GM21825 (cell line): ENCODE measurements around the gene MRPS2.
"Not testable (repeated sequence)": the region's sequence is repeated elsewhere in the genome, so short reads cannot be mapped to it uniquely, and the experiment has no call there.

Experiments used
- ATAC-seq: cut with Tn5 transposase; IDR thresholded peaks from one replicate; pipeline ENCODE4 v1.9.1; 2021; ENCODE audit warnings: mild to moderate bottlenecking, moderate library complexity; ENCODE audit not compliant: unreplicated experiment

The MRPS2 gene

GRCh38 chr9:135526730-135527571 lies 26.5 kb downstream of the MRPS2 start:
- no peak for ATAC-seq

DNA sequence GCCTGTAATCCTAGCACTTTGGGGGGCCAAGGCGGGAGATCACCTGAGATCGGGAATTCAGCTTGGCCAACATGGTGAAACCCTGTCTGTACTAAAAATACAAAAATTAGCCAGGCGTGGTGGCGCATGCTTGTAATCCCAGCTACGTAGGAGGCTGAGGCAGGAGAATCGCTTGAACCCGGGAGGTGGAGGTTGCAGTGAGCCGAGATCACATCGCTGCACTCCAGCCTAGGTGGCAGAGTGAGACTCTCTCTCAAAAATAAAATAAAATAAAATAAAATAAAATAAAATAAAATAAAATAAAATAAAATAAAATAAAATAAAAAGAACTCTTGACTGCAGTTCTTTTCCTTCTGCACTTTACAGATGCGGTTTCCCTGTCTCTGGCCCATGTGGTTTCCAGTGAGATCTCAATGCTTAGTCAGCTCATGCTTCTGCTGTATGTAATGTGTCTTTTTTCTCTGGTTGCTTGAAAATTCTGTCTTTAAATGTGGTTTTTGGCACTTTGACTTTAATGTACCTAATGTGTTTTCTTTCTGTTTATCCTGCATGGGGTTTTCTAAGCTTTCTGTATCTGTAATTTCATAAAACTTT lies 28.5 kb downstream of the MRPS2 start:
- not testable (repeated sequence) for ATAC-seq

DNA sequence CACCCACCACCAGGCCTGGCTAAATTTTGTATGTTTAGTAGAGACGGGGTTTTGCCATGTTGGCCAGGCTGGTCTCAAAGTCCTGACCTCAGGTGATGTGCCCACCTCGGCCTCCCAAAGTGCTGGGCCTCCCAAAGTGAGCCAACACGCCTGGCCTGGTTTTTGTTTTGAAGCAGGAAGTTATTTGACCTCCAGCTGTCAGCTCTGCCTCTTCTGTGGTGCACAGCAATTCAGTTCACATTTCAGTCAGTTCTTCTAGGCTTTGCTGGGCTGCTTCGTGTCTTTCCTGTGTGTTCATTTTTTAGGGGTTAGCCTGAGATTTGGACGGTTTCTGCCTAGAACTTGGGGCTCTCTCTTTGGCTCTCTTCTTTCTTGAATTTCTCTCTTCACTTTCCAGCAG lies 29.7 kb downstream of the MRPS2 start:
- no peak for ATAC-seq

- no peak for ATAC-seq
Measured at GRCh38 chr9:135531096-135531495, 30.6 kb downstream of the MRPS2 start.

DNA sequence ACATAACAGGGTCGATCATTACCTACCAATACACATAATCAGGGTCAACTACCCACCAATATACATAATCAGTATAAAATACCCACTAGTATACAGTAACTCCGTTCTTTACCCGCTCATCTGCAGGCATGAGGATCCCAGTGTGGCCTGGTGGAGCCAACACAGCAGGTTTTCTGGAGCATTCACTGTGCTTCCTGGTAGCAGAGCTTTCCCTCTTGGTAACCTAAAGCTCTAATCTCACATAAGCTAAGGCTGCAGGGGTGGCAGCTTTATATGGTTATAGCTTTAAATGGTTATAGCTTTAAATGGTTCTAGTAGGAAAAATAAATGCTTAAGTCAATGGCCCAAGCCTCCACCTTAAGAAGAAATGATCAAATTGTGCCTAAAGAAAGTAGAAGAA lies 32.6 kb downstream of the MRPS2 start:
- ATAC-seq = no peak

DNA sequence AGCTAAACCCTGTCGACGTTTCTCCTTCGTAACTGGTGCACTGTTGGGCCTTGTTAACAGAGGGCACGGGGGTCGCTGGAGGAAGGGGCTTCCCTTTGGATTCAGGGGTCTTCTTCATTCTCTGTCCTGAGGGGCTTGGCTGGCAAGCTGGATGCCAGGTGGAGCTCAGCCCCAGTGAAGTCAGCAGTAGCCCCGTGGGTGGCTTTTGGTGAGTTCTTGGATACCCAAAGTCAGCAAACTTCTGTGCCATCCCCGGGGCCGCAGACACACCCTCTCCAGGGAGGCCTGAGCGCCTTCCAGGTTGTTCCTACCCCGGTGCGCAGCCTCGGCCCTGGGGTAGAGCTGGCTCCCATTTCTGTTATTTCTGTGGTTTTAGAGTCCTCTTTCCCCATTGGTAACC lies 33.2 kb downstream of the MRPS2 start:
- ATAC-seq = no peak

DNA sequence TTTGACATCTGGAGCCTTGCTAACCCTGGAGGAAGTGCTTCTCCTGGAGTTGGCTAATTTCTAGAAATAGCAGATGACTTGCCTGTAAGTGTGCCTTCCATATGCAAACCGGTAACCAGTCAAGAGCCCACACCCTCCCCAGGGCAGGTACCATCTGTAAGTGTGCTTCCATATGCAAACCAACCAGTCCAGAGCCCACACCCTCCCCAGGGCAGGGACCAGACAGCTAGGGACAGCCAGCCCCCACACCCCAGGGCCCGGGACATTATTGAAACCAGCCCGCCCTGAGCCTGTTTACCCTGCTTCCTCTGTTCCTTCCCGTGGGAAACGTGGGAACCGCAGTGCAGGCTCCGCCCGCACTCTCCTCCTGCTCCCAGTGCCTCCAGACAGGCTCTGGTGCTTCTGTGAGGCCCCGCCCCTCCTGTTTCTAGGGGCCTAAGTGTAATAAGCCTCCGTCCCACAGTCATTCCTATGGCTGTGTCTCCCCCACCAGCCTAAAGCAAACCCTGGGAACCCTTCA lies 33.8 kb downstream of the MRPS2 start:
- not testable (repeated sequence) for ATAC-seq

DNA sequence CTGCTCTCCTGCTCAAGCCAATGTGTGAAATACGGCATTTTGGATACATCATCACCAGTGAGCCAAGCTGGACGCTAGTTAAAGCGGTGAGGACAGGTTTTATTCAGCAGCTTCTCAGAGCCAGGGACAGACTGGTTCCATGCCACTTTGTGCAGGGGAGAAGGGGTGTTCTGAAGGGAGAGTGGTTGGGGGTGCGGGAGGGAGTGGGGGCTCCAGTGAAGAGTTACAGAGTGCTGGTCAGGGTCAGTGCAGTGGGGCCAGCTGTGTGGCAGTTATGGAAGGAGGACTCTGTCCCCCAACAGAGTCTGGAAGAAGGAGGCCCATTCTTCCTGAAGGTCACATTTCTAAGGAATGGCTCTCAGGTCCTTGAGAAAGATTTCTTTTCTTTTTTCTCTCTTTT lies 34.3 kb downstream of the MRPS2 start:
- ATAC-seq = not testable (repeated sequence)

- ATAC-seq = not testable (repeated sequence)
Measured at GRCh38 chr9:135535631-135536030, 35.1 kb downstream of the MRPS2 start.

- no peak for ATAC-seq
Measured at GRCh38 chr9:135536216-135536615, 35.7 kb downstream of the MRPS2 start.

DNA sequence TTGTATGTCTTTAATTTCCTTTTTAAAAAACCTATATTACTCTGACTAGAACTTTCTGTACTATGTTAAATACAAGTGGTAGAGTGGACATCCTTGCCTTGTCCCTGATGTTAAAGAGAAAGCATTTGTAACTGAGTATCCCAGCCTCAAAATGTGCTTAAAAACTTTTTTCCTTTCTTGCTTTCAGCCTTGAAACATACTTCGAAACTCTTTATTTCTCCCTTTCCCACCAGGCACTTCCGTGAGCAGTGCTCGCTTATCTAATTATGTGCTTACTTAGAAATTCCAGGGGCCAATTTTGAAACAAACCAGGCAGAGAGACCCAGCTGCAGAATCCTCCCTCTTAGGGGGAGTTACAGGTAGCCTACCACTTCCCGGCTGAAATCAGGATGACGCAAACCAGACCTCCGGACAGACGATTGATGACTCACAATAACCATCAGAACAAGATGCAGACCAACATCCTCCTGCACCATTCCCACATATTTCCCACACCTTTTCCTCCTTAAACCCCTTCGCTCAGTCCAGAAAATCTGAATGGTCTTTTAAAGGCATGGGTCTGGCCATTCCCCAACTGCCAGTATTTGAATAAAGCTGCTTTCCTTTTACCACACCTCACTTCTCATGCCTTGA lies 42.9 kb downstream of the MRPS2 start:
- not testable (repeated sequence) for ATAC-seq

DNA sequence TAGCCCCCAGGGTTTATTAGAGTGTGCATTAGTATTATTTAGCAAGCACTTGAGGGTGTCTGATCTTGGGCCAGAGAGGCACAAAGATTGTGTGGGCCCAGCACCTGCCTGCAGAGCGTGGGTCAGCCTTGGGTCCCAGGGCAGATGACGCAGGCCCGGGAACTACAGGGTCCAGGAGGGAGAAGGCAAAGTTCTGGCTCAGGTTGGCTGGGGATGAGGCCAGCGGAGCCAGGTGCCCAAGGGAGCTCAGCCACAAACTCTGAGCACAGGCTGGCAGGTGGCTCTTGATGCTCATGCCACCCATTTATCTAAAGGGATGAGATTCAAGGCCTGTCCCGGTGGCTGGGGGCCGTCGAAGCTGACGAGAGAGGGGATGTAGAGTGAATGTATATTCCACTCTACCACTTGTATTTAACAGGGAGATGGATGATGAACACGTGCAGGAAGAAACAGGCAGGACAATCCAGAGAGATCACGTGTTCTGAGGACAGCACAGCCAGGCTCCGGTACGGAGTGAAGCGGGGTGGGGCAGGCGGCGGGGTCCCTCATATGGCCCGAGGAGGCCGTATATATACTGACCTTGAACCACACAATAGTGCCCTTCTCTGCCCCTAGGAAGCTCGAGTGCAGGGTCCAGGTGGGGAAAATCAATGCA lies 44.6 kb downstream of the MRPS2 start:
- no peak for ATAC-seq

GRCh38 chr9:135545646-135546176 lies 45.2 kb downstream of the MRPS2 start, which contains the start of gene OBP2A:
Gene OBP2A (plus strand): TSS chr9:135546126. CDS start chr9:135546181, 55 bp downstream.
- ATAC-seq = not testable (repeated sequence)

GRCh38 chr9:135546792-135547617 lies 46.5 kb downstream of the MRPS2 start:
- ATAC-seq = not testable (repeated sequence)

- no peak for ATAC-seq
Measured at GRCh38 chr9:135547756-135548736, 47.6 kb downstream of the MRPS2 start.

- ATAC-seq = not testable (repeated sequence)
Measured at GRCh38 chr9:135549478-135550343, 49.2 kb downstream of the MRPS2 start.

- no peak for ATAC-seq
Measured at GRCh38 chr9:135550344-135550918, 49.9 kb downstream of the MRPS2 start.
